COLO668 (cell line): ENCODE results near the gene TCF3.
A peak's percentile ranks its signal among the peaks of the same experiment; 100 is the strongest.

Experiments used
- DNase-seq: peaks from one replicate; lab custom pipeline; 2025; ENCODE audit not compliant: unreplicated experiment; lab: John Stamatoyannopoulos, UW

The TCF3 gene

GRCh38 chr19:1631557-1632100 lies 20.8 kb downstream of the TCF3 start:
- DNase-seq = no peak

GRCh38 chr19:1630811-1631210 lies 21.6 kb downstream of the TCF3 start:
- DNase-seq = no peak

GRCh38 chr19:1630012-1630411 lies 22.4 kb downstream of the TCF3 start:
- DNase-seq = no peak

GRCh38 chr19:1629256-1629808 lies 23.1 kb downstream of the TCF3 start:
- DNase-seq = no peak

- no peak for DNase-seq
Measured at GRCh38 chr19:1627194-1627593, 25.2 kb downstream of the TCF3 start.

GRCh38 chr19:1626417-1627010 lies 25.9 kb downstream of the TCF3 start:
- no peak for DNase-seq

GRCh38 chr19:1624458-1624857 lies 28.0 kb downstream of the TCF3 start:
- DNase-seq = peak; percentile 24

- DNase-seq = no peak
Measured at GRCh38 chr19:1622541-1622940, 29.9 kb downstream of the TCF3 start.

GRCh38 chr19:1622007-1622406 lies 30.4 kb downstream of the TCF3 start:
- no peak for DNase-seq

GRCh38 chr19:1621574-1621973 lies 30.8 kb downstream of the TCF3 start:
- DNase-seq = no peak

- DNase-seq = no peak
Measured at GRCh38 chr19:1621021-1621420, 31.4 kb downstream of the TCF3 start.

GRCh38 chr19:1620502-1620901 lies 31.9 kb downstream of the TCF3 start:
- DNase-seq = no peak

- no peak for DNase-seq
Measured at GRCh38 chr19:1619703-1620102, 32.7 kb downstream of the TCF3 start.

GRCh38 chr19:1619094-1619439 lies 33.3 kb downstream of the TCF3 start:
- no peak for DNase-seq

- peak; percentile 33 for DNase-seq
Measured at GRCh38 chr19:1618157-1619093, 34.0 kb downstream of the TCF3 start.

GRCh38 chr19:1616875-1617274 lies 35.5 kb downstream of the TCF3 start:
- no peak for DNase-seq

- DNase-seq = no peak
Measured at GRCh38 chr19:1616396-1616795, 36.0 kb downstream of the TCF3 start.

- no peak for DNase-seq
Measured at GRCh38 chr19:1615156-1615765, 37.2 kb downstream of the TCF3 start.

- no peak for DNase-seq
Measured at GRCh38 chr19:1613808-1614570, 38.4 kb downstream of the TCF3 start.

- DNase-seq = no peak
Measured at GRCh38 chr19:1613146-1613545, 39.3 kb downstream of the TCF3 start.
